A673 (cell line): Measurements from ENCODE around the gene TPGS1. TPM values are rescaled to one million over a fixed set of nuclear protein-coding genes. Genes with fewer than 3 reads are reported as not detected.

Experiments used
- BruUV-seq: library from RNA; stranded (reverse); fragments of 400-500 nt; replicated peaks from 2 replicates; lab custom pipeline; 2021; lab: Mats Ljungman, UMichigan
- CTCF ChIA-PET: fragments of 300-600 bp; sonication (Branson Sonifier 250); formaldehyde crosslinking; loops from one replicate; lab custom pipeline; 2022; ENCODE audit warnings: antibody characterized with exemption; lab: Charles Lee
- POLR2A ChIA-PET: fragments of 300-600 bp; sonication (Branson Sonifier 250); formaldehyde crosslinking; loops from one replicate; lab custom pipeline; 2022; ENCODE audit warnings: antibody characterized with exemption; ENCODE audit not compliant: low non-redundant PET; lab: Charles Lee
- DNase-seq: peaks from one replicate; pipeline ENCODE4 v3.0.0-alpha.2; 2015; ENCODE audit warnings: low spot score
- H3K27ac ChIP-seq: fragments of 200-600 bp; sonication (generic); 2 replicates; pipeline ENCODE4 v1.5.1; 2016; ENCODE audit warnings: mixed run types, low read depth, mild to moderate bottlenecking, mixed read lengths, antibody characterized with exemption, low read length; ENCODE audit not compliant: poor library complexity, severe bottlenecking
- H3K27me3 ChIP-seq: fragments of 200-600 bp; sonication (generic); replicated peaks from 2 replicates; pipeline ENCODE4 v1.6.1; 2017; ENCODE audit warnings: mixed run types, low read depth, mild to moderate bottlenecking, mixed read lengths, antibody characterized with exemption, low read length; ENCODE audit not compliant: insufficient read depth, poor library complexity
- H3K36me3 ChIP-seq: fragments of 200-600 bp; sonication (generic); 2 replicates; pipeline ENCODE4 v1.6.1; 2016; ENCODE audit warnings: mixed run types, mild to moderate bottlenecking, mixed read lengths, antibody characterized with exemption, low read length; ENCODE audit not compliant: insufficient read depth, poor library complexity, severe bottlenecking
- H3K4me1 ChIP-seq: fragments of 200-600 bp; sonication (generic); 2 replicates; pipeline ENCODE4 v1.6.1; 2017; ENCODE audit warnings: mixed run types, mild to moderate bottlenecking, mixed read lengths, antibody characterized with exemption, low read length; ENCODE audit not compliant: insufficient read depth, poor library complexity, severe bottlenecking
- H3K4me3 ChIP-seq: fragments of 200-600 bp; sonication (generic); 2 replicates; pipeline ENCODE4 v1.5.1; 2016; ENCODE audit warnings: low read depth, mixed run types, mild to moderate bottlenecking, mixed read lengths, low read length; ENCODE audit not compliant: poor library complexity, severe bottlenecking
- H3K9me3 ChIP-seq: fragments of 200-600 bp; sonication (generic); 2 replicates; pipeline ENCODE4 v1.6.1; 2016; ENCODE audit warnings: mixed run types, low read depth, mild to moderate bottlenecking, mixed read lengths, antibody characterized with exemption, low read length; ENCODE audit not compliant: poor library complexity, severe bottlenecking
- EZH2 ChIP-seq: fragments of 200-600 bp; sonication (generic); IDR thresholded peaks from 2 replicates; pipeline ENCODE4 v1.6.1; 2017; ENCODE audit warnings: borderline replicate concordance, low read depth, mild to moderate bottlenecking, mixed read lengths, antibody characterized with exemption, low read length; ENCODE audit not compliant: poor library complexity, severe bottlenecking
- intact Hi-C: fragments of 100-400 bp; cut with micrococcal nuclease; formaldehyde crosslinking; loops from one replicate; pipeline ENCODE4 v1.10.0; 2022; ENCODE audit not compliant: unreplicated experiment
- total RNA-seq: library from RNA; stranded (reverse); gene quantifications from 2 replicates; pipeline ENCODE4 v1.2.3, GENCODE V29; 2021
- TF ChIP-seq, protein P1 (sequence below): fragments of 300-800, 200-600 bp; sonication (generic); conservative IDR thresholded peaks from 2 replicates; pipeline ENCODE4 v1.5.1; 2017; ENCODE audit warnings: low read depth, mild to moderate bottlenecking, antibody characterized with exemption, low read length, moderate library complexity, mixed read lengths

The TPGS1 gene
- total RNA-seq, 1 experiment from 2014 or later, result 22.2 TPM

GRCh38 chr19:539429-540030, 32.2 kb downstream of the TPGS1 start:
- BruUV-seq, result no TSS peak
- POLR2A ChIA-PET, result no interaction called here
- no peak overlapping the region for H3K4me3 ChIP-seq

DNA sequence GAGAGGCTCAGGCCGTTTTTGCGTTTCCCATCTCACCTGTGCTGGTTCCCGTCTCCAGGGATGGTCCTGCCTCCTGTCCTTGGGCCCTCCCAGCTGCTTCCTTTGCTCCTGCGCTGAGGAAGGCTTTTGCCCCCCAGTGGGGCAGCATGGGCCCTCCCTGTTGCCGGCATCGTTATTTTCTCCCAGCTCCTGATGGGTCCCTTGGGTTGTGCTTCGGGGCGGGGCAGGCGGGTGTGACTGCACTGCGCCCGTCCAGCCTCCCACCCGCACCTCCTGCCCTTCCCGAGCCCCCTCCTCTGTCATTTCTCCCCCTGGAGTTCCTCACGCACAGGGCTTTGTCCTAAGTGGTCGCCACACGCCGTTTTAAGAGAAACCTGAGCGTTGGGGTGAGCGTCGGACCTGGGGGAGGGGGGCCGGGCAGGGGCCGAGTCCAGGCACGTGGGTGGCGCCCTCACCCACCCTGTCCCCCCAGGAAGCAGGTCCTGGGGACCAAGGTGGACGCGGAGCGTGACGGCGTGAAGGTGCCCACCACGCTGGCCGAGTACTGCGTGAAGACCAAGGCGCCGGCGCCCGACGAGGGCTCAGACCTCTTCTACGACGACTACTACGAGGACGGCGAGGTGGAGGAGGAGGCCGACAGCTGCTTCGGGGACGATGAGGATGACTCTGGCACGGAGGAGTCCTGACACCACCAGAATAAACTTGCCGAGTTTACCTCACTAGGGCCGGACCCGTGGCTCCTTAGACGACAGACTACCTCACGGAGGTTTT, 33.8 kb downstream of the TPGS1 start:
- Histone ChIP-seq H3K4me3 (no peak overlapping the region), H3K27me3 (no peaks in the 10 kb centered on the region), H3K4me1 (no peaks in the 10 kb centered on the region), H3K36me3 (peaks cover 36% of the 10 kb centered on the region), H3K9me3 (no peaks in the 10 kb centered on the region), H3K27ac (no peak overlapping the region)
- no TSS peak for BruUV-seq
- no peak for DNase-seq
- ChIA-PET POLR2A (no interaction called here), CTCF (no interaction called here)
- intact Hi-C loops, result no loop called here
- TF ChIP-seq, protein P1, sequence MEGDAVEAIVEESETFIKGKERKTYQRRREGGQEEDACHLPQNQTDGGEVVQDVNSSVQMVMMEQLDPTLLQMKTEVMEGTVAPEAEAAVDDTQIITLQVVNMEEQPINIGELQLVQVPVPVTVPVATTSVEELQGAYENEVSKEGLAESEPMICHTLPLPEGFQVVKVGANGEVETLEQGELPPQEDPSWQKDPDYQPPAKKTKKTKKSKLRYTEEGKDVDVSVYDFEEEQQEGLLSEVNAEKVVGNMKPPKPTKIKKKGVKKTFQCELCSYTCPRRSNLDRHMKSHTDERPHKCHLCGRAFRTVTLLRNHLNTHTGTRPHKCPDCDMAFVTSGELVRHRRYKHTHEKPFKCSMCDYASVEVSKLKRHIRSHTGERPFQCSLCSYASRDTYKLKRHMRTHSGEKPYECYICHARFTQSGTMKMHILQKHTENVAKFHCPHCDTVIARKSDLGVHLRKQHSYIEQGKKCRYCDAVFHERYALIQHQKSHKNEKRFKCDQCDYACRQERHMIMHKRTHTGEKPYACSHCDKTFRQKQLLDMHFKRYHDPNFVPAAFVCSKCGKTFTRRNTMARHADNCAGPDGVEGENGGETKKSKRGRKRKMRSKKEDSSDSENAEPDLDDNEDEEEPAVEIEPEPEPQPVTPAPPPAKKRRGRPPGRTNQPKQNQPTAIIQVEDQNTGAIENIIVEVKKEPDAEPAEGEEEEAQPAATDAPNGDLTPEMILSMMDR, result no peak
- TF ChIP-seq EZH2, result no peak

More at GRCh38 chr19:539429-540030, 32.2 kb downstream of the TPGS1 start:
- no peak for DNase-seq
- Histone ChIP-seq H3K9me3 (no peaks in the 10 kb centered on the region), H3K27me3 (no peaks in the 10 kb centered on the region), H3K36me3 (peaks cover 46% of the 10 kb centered on the region), H3K4me1 (no peaks in the 10 kb centered on the region), H3K27ac (no peak overlapping the region)
- intact Hi-C loops, result no loop called here
- CTCF ChIA-PET, result no interaction called here
- no peak for TF ChIP-seq EZH2
- TF ChIP-seq, protein P1, result no peak

DNA sequence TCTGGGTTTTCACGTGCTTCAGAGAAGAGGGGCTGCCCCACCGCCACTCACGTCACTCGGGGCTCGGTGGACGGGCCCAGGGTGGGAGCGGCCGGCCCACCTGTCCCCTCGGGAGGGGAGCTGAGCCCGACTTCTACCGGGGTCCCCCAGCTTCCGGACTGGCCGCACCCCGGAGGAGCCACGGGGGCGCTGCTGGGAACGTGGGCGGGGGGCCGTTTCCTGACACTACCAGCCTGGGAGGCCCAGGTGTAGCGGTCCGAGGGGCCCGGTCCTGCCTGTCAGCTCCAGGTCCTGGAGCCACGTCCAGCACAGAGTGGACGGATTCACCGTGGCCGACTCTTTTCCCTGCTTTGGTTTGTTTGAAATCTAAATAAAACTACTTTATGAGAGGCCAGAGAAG, 34.4 kb downstream of the TPGS1 start:
- H3K4me1 ChIP-seq, result no peaks in the 10 kb centered on the region
- BruUV-seq, result no TSS peak
- intact Hi-C loops, result no loop called here
- POLR2A ChIA-PET, result no interaction called here
- no peaks in the 10 kb centered on the region for H3K9me3 ChIP-seq
- no peak overlapping the region for H3K27ac ChIP-seq
- H3K36me3 ChIP-seq, result peaks cover 30% of the 10 kb centered on the region
- no peak overlapping the region for H3K4me3 ChIP-seq
- CTCF ChIA-PET, result no interaction called here
- TF ChIP-seq EZH2, result no peak
- TF ChIP-seq, protein P1, result no peak
- no peak for DNase-seq
- no peaks in the 10 kb centered on the region for H3K27me3 ChIP-seq
